ENCODE results near the gene ULK2. TPM values are rescaled to one million over a fixed set of nuclear protein-coding genes. Genes with fewer than 3 reads are reported as not detected.

ULK2 gene
- total RNA-seq, 1 experiment from 2014 or later, result 5.1 TPM

- peaks cover 9% of the 10 kb centered on the region; the same call in 1 of the 2 replicates for H3K9me3 Mint-ChIP-seq
- H3K4me1 Mint-ChIP-seq, result no peaks in the 10 kb centered on the region
- no peaks in the 10 kb centered on the region; the same call in 1 of the 2 replicates for H3K27me3 Mint-ChIP-seq (ENCODE audit: low read depth)
- no peaks in the 10 kb centered on the region for H3K36me3 Mint-ChIP-seq
- POLR2A ChIA-PET, result no interaction called here
- CTCF ChIA-PET, result interaction anchor here (1.1 to 2.5 kb wide), 4 partner anchors 12 to 35 kb away, joined by 3 to 10 read pairs (median 4); no protein-coding TSS in a partner anchor
- DNase-seq (ENCODE audit: low spot score), result no peak
- TF ChIP-seq ZNF396 (CRISPR knock-in tag; IDR thresholded peaks at IDR 0.05; ENCODE audit: borderline replicate concordance) (no peak), AR (CRISPR knock-in tag; IDR thresholded peaks at IDR 0.05) (no peak), ZNF423 (CRISPR knock-in tag; IDR thresholded peaks at IDR 0.05) (no peak), PREB (CRISPR knock-in tag; IDR thresholded peaks at IDR 0.05; ENCODE audit: borderline replicate concordance) (no peak), JAZF1 (CRISPR knock-in tag; IDR thresholded peaks at IDR 0.05) (no peak), NFYB (CRISPR knock-in tag; conservative IDR thresholded peaks at IDR 0.05; ENCODE audit: low read depth) (no peak), ZNF232 (CRISPR knock-in tag; IDR thresholded peaks at IDR 0.05) (no peak), ZBTB43 (CRISPR knock-in tag; IDR thresholded peaks at IDR 0.05) (no peak), SP1 (CRISPR knock-in tag; conservative IDR thresholded peaks at IDR 0.05) (no peak), FOXP1 (CRISPR knock-in tag; IDR thresholded peaks at IDR 0.05; ENCODE audit: borderline replicate concordance) (no peak), ZNF317 (CRISPR knock-in tag; IDR thresholded peaks at IDR 0.05; ENCODE audit: borderline replicate concordance, low read depth) (no peak), NR3C1 (CRISPR knock-in tag; conservative IDR thresholded peaks at IDR 0.05; ENCODE audit: low read depth) (no peak), TP53 (CRISPR knock-in tag; IDR thresholded peaks at IDR 0.05) (no peak), PRDM15 (CRISPR knock-in tag; IDR thresholded peaks at IDR 0.05) (no peak), E2F5 (CRISPR knock-in tag; IDR thresholded peaks at IDR 0.05) (no peak), NR1H2 (CRISPR knock-in tag; IDR thresholded peaks at IDR 0.05) (no peak)
- TF ChIP-seq, protein P1, sequence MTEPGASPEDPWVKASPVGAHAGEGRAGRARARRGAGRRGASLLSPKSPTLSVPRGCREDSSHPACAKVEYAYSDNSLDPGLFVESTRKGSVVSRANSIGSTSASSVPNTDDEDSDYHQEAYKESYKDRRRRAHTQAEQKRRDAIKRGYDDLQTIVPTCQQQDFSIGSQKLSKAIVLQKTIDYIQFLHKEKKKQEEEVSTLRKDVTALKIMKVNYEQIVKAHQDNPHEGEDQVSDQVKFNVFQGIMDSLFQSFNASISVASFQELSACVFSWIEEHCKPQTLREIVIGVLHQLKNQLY (CRISPR knock-in tag; IDR thresholded peaks at IDR 0.05), result no peak
- TF ChIP-seq, protein P2, sequence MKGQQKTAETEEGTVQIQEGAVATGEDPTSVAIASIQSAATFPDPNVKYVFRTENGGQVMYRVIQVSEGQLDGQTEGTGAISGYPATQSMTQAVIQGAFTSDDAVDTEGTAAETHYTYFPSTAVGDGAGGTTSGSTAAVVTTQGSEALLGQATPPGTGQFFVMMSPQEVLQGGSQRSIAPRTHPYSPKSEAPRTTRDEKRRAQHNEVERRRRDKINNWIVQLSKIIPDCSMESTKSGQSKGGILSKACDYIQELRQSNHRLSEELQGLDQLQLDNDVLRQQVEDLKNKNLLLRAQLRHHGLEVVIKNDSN (CRISPR knock-in tag; IDR thresholded peaks at IDR 0.05), result no peak
- TF ChIP-seq, protein P3, sequence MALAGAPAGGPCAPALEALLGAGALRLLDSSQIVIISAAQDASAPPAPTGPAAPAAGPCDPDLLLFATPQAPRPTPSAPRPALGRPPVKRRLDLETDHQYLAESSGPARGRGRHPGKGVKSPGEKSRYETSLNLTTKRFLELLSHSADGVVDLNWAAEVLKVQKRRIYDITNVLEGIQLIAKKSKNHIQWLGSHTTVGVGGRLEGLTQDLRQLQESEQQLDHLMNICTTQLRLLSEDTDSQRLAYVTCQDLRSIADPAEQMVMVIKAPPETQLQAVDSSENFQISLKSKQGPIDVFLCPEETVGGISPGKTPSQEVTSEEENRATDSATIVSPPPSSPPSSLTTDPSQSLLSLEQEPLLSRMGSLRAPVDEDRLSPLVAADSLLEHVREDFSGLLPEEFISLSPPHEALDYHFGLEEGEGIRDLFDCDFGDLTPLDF (CRISPR knock-in tag; IDR thresholded peaks at IDR 0.05), result no peak
- no peak overlapping the region for H3K4me3 Mint-ChIP-seq
- ATAC-seq, result no peak
- H3K27ac Mint-ChIP-seq, result no peak overlapping the region
These were observed 136.9 kb downstream of the ULK2 start for GRCh38 chr17:19730843-19731242.
